T-cell (primary cell): ENCODE results near the gene NUP42. TPM values are rescaled to one million over a fixed set of nuclear protein-coding genes. Genes with fewer than 3 reads are reported as not detected.

Experiments used
- total RNA-seq, 35 experiments: library from RNA in 6 of 35; stranded (reverse) in 6 of 35; fragments of 120-200 nt in 1 of 35; gene quantifications; one replicate each; pipeline versions ENCODE4 v1.2.1 to v1.2.4 and lab custom pipeline; 2013 to 2026

NUP42 gene
- total RNA-seq, 5 donors from 2014 or later (not counting 1 experiment from before 2014, with no cell fraction given), result 17.5 to 38.9 (median 31.9) TPM

Other genes starting within 250 kb of the NUP42 start
- gene HYCC1, start 167.9 kb upstream of the NUP42 start, total RNA-seq, result 10 to 100 TPM; 16.0 to 25.7 (median 23.0) TPM
- 10 to 100 TPM; 20.1 to 26.8 (median 22.4) TPM for gene KLHL7, start 76.3 kb upstream of the NUP42 start, total RNA-seq
- 1 to 10 TPM in 1 of 5 donors, under 1 TPM in 2, not detected in 2; 0.76 to 1.4 (median 0.82) TPM for gene GPNMB, start 64.7 kb downstream of the NUP42 start, total RNA-seq
- gene MALSU1, start 117.3 kb downstream of the NUP42 start, total RNA-seq, result 10 to 100 TPM; 29.0 to 39.6 (median 37.9) TPM